GM21529 (cell line): ENCODE data around the gene POU2AF3.
"Not testable (repeated sequence)": the region's sequence is repeated elsewhere in the genome, so short reads cannot be mapped to it uniquely, and the experiment has no call there.

Source experiments
- ATAC-seq: cut with Tn5 transposase; IDR thresholded peaks from one replicate; pipeline ENCODE4 v1.9.1; 2021; ENCODE audit not compliant: unreplicated experiment

The POU2AF3 gene

GRCh38 chr11:111299101-111300026, 1.0 kb downstream of the POU2AF3 start:
- ATAC-seq: peak; percentile 62

- no peak for ATAC-seq
These were observed 2.2 kb downstream of the POU2AF3 start for GRCh38 chr11:111300569-111300968.

GRCh38 chr11:111301004-111301841, 2.9 kb downstream of the POU2AF3 start:
- ATAC-seq: no peak

- no peak for ATAC-seq
These were observed 3.4 kb downstream of the POU2AF3 start for GRCh38 chr11:111301842-111302118.

GRCh38 chr11:111302298-111302697, 4.0 kb downstream of the POU2AF3 start:
- ATAC-seq: no peak

GRCh38 chr11:111303461-111303860, 5.1 kb downstream of the POU2AF3 start:
- ATAC-seq: no peak

GRCh38 chr11:111305162-111305802, 6.9 kb downstream of the POU2AF3 start:
- no peak for ATAC-seq

GRCh38 chr11:111305876-111306275, 7.5 kb downstream of the POU2AF3 start:
- ATAC-seq: no peak

- no peak for ATAC-seq
These were observed 8.0 kb downstream of the POU2AF3 start for GRCh38 chr11:111306321-111306720.

- ATAC-seq: no peak
These were observed 9.2 kb downstream of the POU2AF3 start for GRCh38 chr11:111307472-111308108.

- ATAC-seq: no peak
These were observed 9.8 kb downstream of the POU2AF3 start for GRCh38 chr11:111308140-111308539.

GRCh38 chr11:111309215-111309915, 11.0 kb downstream of the POU2AF3 start:
- ATAC-seq: no peak

GRCh38 chr11:111310088-111310487, 11.7 kb downstream of the POU2AF3 start:
- ATAC-seq: no peak

- ATAC-seq: no peak
These were observed 12.4 kb downstream of the POU2AF3 start for GRCh38 chr11:111310723-111311122.

GRCh38 chr11:111312076-111312475, 13.7 kb downstream of the POU2AF3 start:
- no peak for ATAC-seq

GRCh38 chr11:111319296-111319695, 20.9 kb downstream of the POU2AF3 start:
- ATAC-seq: no peak

GRCh38 chr11:111320199-111320598, 21.9 kb downstream of the POU2AF3 start:
- not testable (repeated sequence) for ATAC-seq

- no peak for ATAC-seq
These were observed 22.6 kb downstream of the POU2AF3 start for GRCh38 chr11:111320728-111321568.

GRCh38 chr11:111322534-111322933, 24.2 kb downstream of the POU2AF3 start:
- no peak for ATAC-seq
